Measurements from ENCODE around the gene IGF2R. TPM values are rescaled to one million over a fixed set of nuclear protein-coding genes. Genes with fewer than 3 reads are reported as not detected.
"Not testable (repeated sequence)": the region's sequence is repeated elsewhere in the genome, so short reads cannot be mapped to it uniquely, and the experiment has no call there.

IGF2R gene
- total RNA-seq, 1 experiment from 2014 or later: 9.6 TPM

- not testable (repeated sequence) for H3K27ac ChIP-seq (ENCODE audit: low read length); H3K27me3 ChIP-seq (ENCODE audit: low read length); H3K36me3 ChIP-seq (ENCODE audit: insufficient read depth, low read length); H3K9ac ChIP-seq (ENCODE audit: low read length); H2AFZ ChIP-seq (ENCODE audit: low read length); H3K4me3 ChIP-seq (ENCODE audit: low read length); H4K20me1 ChIP-seq (ENCODE audit: insufficient read depth, low read depth, low read length); H3K79me2 ChIP-seq (ENCODE audit: low read length); DNase-seq; H3K9me2 ChIP-seq (replicated peaks; ENCODE audit: insufficient read depth, low read length); H3K9me3 ChIP-seq (ENCODE audit: low read length); H3K4me2 ChIP-seq (ENCODE audit: low read depth, low read length, poor library complexity, severe bottlenecking); H3K4me1 ChIP-seq (ENCODE audit: low read length)
Observed at GRCh38 chr6:160000893-160001427, 32.1 kb downstream of the IGF2R start.

GRCh38 chr6:160002882-160003281 lies 34.0 kb downstream of the IGF2R start:
- no peak overlapping the region for H2AFZ ChIP-seq (ENCODE audit: low read length)
- no peaks in the 10 kb centered on the region for H4K20me1 ChIP-seq (ENCODE audit: insufficient read depth, low read depth, low read length)
- H3K27ac ChIP-seq (ENCODE audit: low read length): no peak overlapping the region
- H3K9me3 ChIP-seq (ENCODE audit: low read length): no peaks in the 10 kb centered on the region
- H3K4me2 ChIP-seq (ENCODE audit: low read depth, low read length, poor library complexity, severe bottlenecking): no peak overlapping the region
- no peaks in the 10 kb centered on the region for H3K9me2 ChIP-seq (replicated peaks; ENCODE audit: insufficient read depth, low read length)
- H3K9ac ChIP-seq (ENCODE audit: low read length): no peak overlapping the region
- H3K27me3 ChIP-seq (ENCODE audit: low read length): no peaks in the 10 kb centered on the region
- H3K4me3 ChIP-seq (ENCODE audit: low read length): no peak overlapping the region
- no peaks in the 10 kb centered on the region for H3K36me3 ChIP-seq (ENCODE audit: insufficient read depth, low read length)
- no peaks in the 10 kb centered on the region for H3K4me1 ChIP-seq (ENCODE audit: low read length)
- no peaks in the 10 kb centered on the region for H3K79me2 ChIP-seq (ENCODE audit: low read length)
- no peak for DNase-seq

GRCh38 chr6:160004018-160004417 lies 35.1 kb downstream of the IGF2R start:
- H3K9ac ChIP-seq (ENCODE audit: low read length): no peak overlapping the region
- H3K9me2 ChIP-seq (replicated peaks; ENCODE audit: insufficient read depth, low read length): no peaks in the 10 kb centered on the region
- no peaks in the 10 kb centered on the region for H4K20me1 ChIP-seq (ENCODE audit: insufficient read depth, low read depth, low read length)
- DNase-seq: no peak
- no peaks in the 10 kb centered on the region for H3K9me3 ChIP-seq (ENCODE audit: low read length)
- no peak overlapping the region for H2AFZ ChIP-seq (ENCODE audit: low read length)
- no peak overlapping the region for H3K4me2 ChIP-seq (ENCODE audit: low read depth, low read length, poor library complexity, severe bottlenecking)
- H3K36me3 ChIP-seq (ENCODE audit: insufficient read depth, low read length): no peaks in the 10 kb centered on the region
- H3K27me3 ChIP-seq (ENCODE audit: low read length): no peaks in the 10 kb centered on the region
- H3K4me3 ChIP-seq (ENCODE audit: low read length): no peak overlapping the region
- H3K27ac ChIP-seq (ENCODE audit: low read length): no peak overlapping the region
- H3K4me1 ChIP-seq (ENCODE audit: low read length): no peaks in the 10 kb centered on the region
- no peaks in the 10 kb centered on the region for H3K79me2 ChIP-seq (ENCODE audit: low read length)

- no peaks in the 10 kb centered on the region for H4K20me1 ChIP-seq (ENCODE audit: insufficient read depth, low read depth, low read length)
- H2AFZ ChIP-seq (ENCODE audit: low read length): no peak overlapping the region
Observed at GRCh38 chr6:160004419-160005175, 35.7 kb downstream of the IGF2R start.

GRCh38 chr6:160005211-160005610 lies 36.3 kb downstream of the IGF2R start:
- Histone ChIP-seq H3K36me3 (ENCODE audit: insufficient read depth, low read length) (no peaks in the 10 kb centered on the region), H3K4me1 (ENCODE audit: low read length) (no peaks in the 10 kb centered on the region), H3K27ac (ENCODE audit: low read length) (no peak overlapping the region), H3K9me3 (ENCODE audit: low read length) (no peaks in the 10 kb centered on the region), H3K9me2 (replicated peaks; ENCODE audit: insufficient read depth, low read length) (no peaks in the 10 kb centered on the region), H3K9ac (ENCODE audit: low read length) (no peak overlapping the region), H4K20me1 (ENCODE audit: insufficient read depth, low read depth, low read length) (no peaks in the 10 kb centered on the region), H3K4me3 (ENCODE audit: low read length) (no peak overlapping the region), H2AFZ (ENCODE audit: low read length) (no peak overlapping the region), H3K27me3 (ENCODE audit: low read length) (no peaks in the 10 kb centered on the region), H3K4me2 (ENCODE audit: low read depth, low read length, poor library complexity, severe bottlenecking) (no peak overlapping the region), H3K79me2 (ENCODE audit: low read length) (no peaks in the 10 kb centered on the region)
- no peak for DNase-seq

More at GRCh38 chr6:160004419-160005175, 35.7 kb downstream of the IGF2R start:
- no peaks in the 10 kb centered on the region for H3K9me2 ChIP-seq (replicated peaks; ENCODE audit: insufficient read depth, low read length)
- no peak overlapping the region for H3K4me3 ChIP-seq (ENCODE audit: low read length)
- no peak overlapping the region for H3K9ac ChIP-seq (ENCODE audit: low read length)
- no peak overlapping the region for H3K27ac ChIP-seq (ENCODE audit: low read length)
- H3K36me3 ChIP-seq (ENCODE audit: insufficient read depth, low read length): no peaks in the 10 kb centered on the region
- no peak overlapping the region for H3K4me2 ChIP-seq (ENCODE audit: low read depth, low read length, poor library complexity, severe bottlenecking)
- no peak for DNase-seq
- H3K4me1 ChIP-seq (ENCODE audit: low read length): no peaks in the 10 kb centered on the region
- H3K9me3 ChIP-seq (ENCODE audit: low read length): no peaks in the 10 kb centered on the region
- no peaks in the 10 kb centered on the region for H3K27me3 ChIP-seq (ENCODE audit: low read length)
- H3K79me2 ChIP-seq (ENCODE audit: low read length): no peaks in the 10 kb centered on the region

GRCh38 chr6:160005861-160006540 lies 37.1 kb downstream of the IGF2R start:
- Histone ChIP-seq H3K4me3 (ENCODE audit: low read length) (no peak overlapping the region), H3K9me3 (ENCODE audit: low read length) (no peaks in the 10 kb centered on the region), H3K36me3 (ENCODE audit: insufficient read depth, low read length) (no peaks in the 10 kb centered on the region), H3K4me1 (ENCODE audit: low read length) (no peaks in the 10 kb centered on the region), H4K20me1 (ENCODE audit: insufficient read depth, low read depth, low read length) (no peaks in the 10 kb centered on the region), H3K79me2 (ENCODE audit: low read length) (no peaks in the 10 kb centered on the region), H3K4me2 (ENCODE audit: low read depth, low read length, poor library complexity, severe bottlenecking) (no peak overlapping the region), H3K27me3 (ENCODE audit: low read length) (no peaks in the 10 kb centered on the region), H2AFZ (ENCODE audit: low read length) (no peak overlapping the region), H3K9me2 (replicated peaks; ENCODE audit: insufficient read depth, low read length) (no peaks in the 10 kb centered on the region), H3K27ac (ENCODE audit: low read length) (no peak overlapping the region), H3K9ac (ENCODE audit: low read length) (no peak overlapping the region)
- no peak for DNase-seq

- no peaks in the 10 kb centered on the region for H3K27me3 ChIP-seq (ENCODE audit: low read length)
- H3K79me2 ChIP-seq (ENCODE audit: low read length): no peaks in the 10 kb centered on the region
- no peak overlapping the region for H3K4me3 ChIP-seq (ENCODE audit: low read length)
- no peaks in the 10 kb centered on the region for H4K20me1 ChIP-seq (ENCODE audit: insufficient read depth, low read depth, low read length)
- H3K4me1 ChIP-seq (ENCODE audit: low read length): no peaks in the 10 kb centered on the region
- no peaks in the 10 kb centered on the region for H3K9me2 ChIP-seq (replicated peaks; ENCODE audit: insufficient read depth, low read length)
- H3K9me3 ChIP-seq (ENCODE audit: low read length): no peaks in the 10 kb centered on the region
- no peak for DNase-seq
- no peak overlapping the region for H3K4me2 ChIP-seq (ENCODE audit: low read depth, low read length, poor library complexity, severe bottlenecking)
- no peaks in the 10 kb centered on the region for H3K36me3 ChIP-seq (ENCODE audit: insufficient read depth, low read length)
- no peak overlapping the region for H3K27ac ChIP-seq (ENCODE audit: low read length)
- H3K9ac ChIP-seq (ENCODE audit: low read length): no peak overlapping the region
- no peak overlapping the region for H2AFZ ChIP-seq (ENCODE audit: low read length)
Observed at GRCh38 chr6:160007145-160007544, 38.3 kb downstream of the IGF2R start.

- H3K27ac ChIP-seq (ENCODE audit: low read length): no peak overlapping the region
- H3K4me2 ChIP-seq (ENCODE audit: low read depth, low read length, poor library complexity, severe bottlenecking): no peak overlapping the region
- no peaks in the 10 kb centered on the region for H3K36me3 ChIP-seq (ENCODE audit: insufficient read depth, low read length)
- no peaks in the 10 kb centered on the region for H3K4me1 ChIP-seq (ENCODE audit: low read length)
- H3K27me3 ChIP-seq (ENCODE audit: low read length): no peaks in the 10 kb centered on the region
- no peaks in the 10 kb centered on the region for H3K9me2 ChIP-seq (replicated peaks; ENCODE audit: insufficient read depth, low read length)
- H3K9me3 ChIP-seq (ENCODE audit: low read length): no peaks in the 10 kb centered on the region
- H3K4me3 ChIP-seq (ENCODE audit: low read length): no peak overlapping the region
- no peak for DNase-seq
- no peak overlapping the region for H3K9ac ChIP-seq (ENCODE audit: low read length)
- no peaks in the 10 kb centered on the region for H3K79me2 ChIP-seq (ENCODE audit: low read length)
- no peaks in the 10 kb centered on the region for H4K20me1 ChIP-seq (ENCODE audit: insufficient read depth, low read depth, low read length)
- no peak overlapping the region for H2AFZ ChIP-seq (ENCODE audit: low read length)
Observed at GRCh38 chr6:160007611-160008010, 38.7 kb downstream of the IGF2R start.

Measured in Karpas-422 (cell line).